HCT116 (cell line): ENCODE results near the gene TCL1B. TPM values are rescaled to one million over a fixed set of nuclear protein-coding genes. Genes with fewer than 3 reads are reported as not detected.

Experiments
- ATAC-seq: fragments of 200-7000 bp; cut with Tn5 transposase; 2 replicates; pipeline ENCODE4 v1.9.1; 2020; ENCODE audit warnings: mild to moderate bottlenecking, moderate library complexity
- BruUV-seq: library from RNA; stranded (reverse); fragments of 400-500 nt; replicated peaks from 2 replicates; lab custom pipeline; 2021; lab: Mats Ljungman, UMichigan
- CTCF ChIA-PET: fragments of 300-600 bp; sonication (Branson Sonifier 250); formaldehyde crosslinking; loops from one replicate; lab custom pipeline; 2021; ENCODE audit warnings: antibody characterized with exemption; lab: Charles Lee
- POLR2A ChIA-PET: fragments of 300-600, 350-600 bp; sonication (Branson Sonifier 250); formaldehyde crosslinking; loops from one replicate; lab custom pipeline; 2021; ENCODE audit warnings: antibody characterized with exemption; lab: Charles Lee
- RAD21 ChIA-PET, 2 experiments: fragments of 300-600 bp; sonication (Branson Sonifier 250); formaldehyde crosslinking; loops; one replicate each; lab custom pipeline; 2023; ENCODE audit warnings: low total read pairs in 2 of 2; ENCODE audit not compliant: uncharacterized antibody in 2 of 2, unreplicated experiment in 2 of 2, low non-redundant PET in 1 of 2; lab: Charles Lee
- DNase-seq: peaks from one replicate; pipeline ENCODE4 v3.0.0-alpha.2; 2010; ENCODE audit warnings: low read depth, low spot score
- H2AFZ ChIP-seq: fragments of 200-600 bp; shearing (Covaris generic), sonication (generic); 2 replicates; pipeline ENCODE4 v1.6.1; 2017; ENCODE audit warnings: low read depth, mixed run types, mixed read lengths, antibody characterized with exemption, low read length; ENCODE audit not compliant: poor library complexity, severe bottlenecking
- H3K27ac ChIP-seq: 2 replicates; pipeline ENCODE4 v1.5.1; 2012; ENCODE audit warnings: low read depth, low read length
- H3K27me3 ChIP-seq: fragments of 200-600 bp; sonication (generic); 2 replicates; pipeline ENCODE4 v1.6.1; 2016; ENCODE audit warnings: mixed run types, low read length, mixed read lengths; ENCODE audit not compliant: insufficient read depth
- H3K36me3 ChIP-seq, 2 experiments: fragments of 200-500 bp in 1 of 2; fragments of 200-600 bp in 1 of 2; sonication (Bioruptor generic) in 1 of 2; sonication (generic) in 1 of 2; 2 replicates each; pipeline versions ENCODE4 v1.5.1 to v1.6.1; 2014 to 2016; ENCODE audit warnings: low read length in 2 of 2, inconsistent platforms in 1 of 2, mixed read lengths in 1 of 2, mixed run types in 1 of 2; ENCODE audit not compliant: insufficient read depth in 2 of 2, control insufficient read depth in 1 of 2
- H3K4me1 ChIP-seq, 2 experiments: fragments of 200-600 bp in 1 of 2; sonication (generic) in 1 of 2; 2 replicates each; pipeline versions ENCODE4 v1.5.1 to v1.6.1; 2012 to 2017; ENCODE audit warnings: low read length in 2 of 2, inconsistent platforms in 1 of 2, mild to moderate bottlenecking in 1 of 2, mixed read lengths in 1 of 2, mixed run types in 1 of 2, moderate library complexity in 1 of 2; ENCODE audit not compliant: insufficient read depth in 2 of 2, control insufficient read depth in 1 of 2
- H3K4me2 ChIP-seq: fragments of 200-600 bp; sonication (generic); 2 replicates; pipeline ENCODE4 v1.6.1; 2017; ENCODE audit warnings: mixed run types, low read length, mixed read lengths
- H3K4me3 ChIP-seq, 2 experiments: fragments of 200-600 bp in 1 of 2; sonication (generic) in 1 of 2; replicated peaks in 1 of 2; 2 replicates each; pipeline ENCODE4 v1.5.1; 2011 to 2016; ENCODE audit warnings: low read length in 2 of 2, control low read depth in 1 of 2, low read depth in 1 of 2, mild to moderate bottlenecking in 1 of 2, mixed read lengths in 1 of 2, mixed run types in 1 of 2
- H3K79me2 ChIP-seq: fragments of 200-600 bp; sonication (generic); 2 replicates; pipeline ENCODE4 v1.6.1; 2017; ENCODE audit warnings: mild to moderate bottlenecking, mixed run types, low read length, moderate library complexity, mixed read lengths; ENCODE audit not compliant: insufficient read depth
- H3K9ac ChIP-seq: fragments of 200-600 bp; sonication (generic); 2 replicates; pipeline ENCODE4 v1.6.1; 2016; ENCODE audit warnings: low read length, mixed read lengths
- H3K9me2 ChIP-seq: fragments of 200-600 bp; sonication (generic), shearing (Covaris generic); 2 replicates; pipeline ENCODE4 v1.6.1; 2017; ENCODE audit warnings: mixed run types, mild to moderate bottlenecking, moderate library complexity; ENCODE audit not compliant: insufficient read depth
- H3K9me3 ChIP-seq, 2 experiments: fragments of 200-500 bp in 1 of 2; fragments of 200-600 bp in 1 of 2; sonication (Bioruptor generic) in 1 of 2; sonication (generic) in 1 of 2; 2 replicates each; pipeline ENCODE4 v1.6.1; 2014 to 2017; ENCODE audit warnings: low read length in 2 of 2, mixed read lengths in 2 of 2, inconsistent platforms in 1 of 2, low read depth in 1 of 2, mild to moderate bottlenecking in 1 of 2, mixed run types in 1 of 2, moderate library complexity in 1 of 2; ENCODE audit not compliant: control insufficient read depth in 1 of 2, insufficient read depth in 1 of 2
- H4K20me1 ChIP-seq: fragments of 200-600 bp; sonication (generic), shearing (Covaris generic); 2 replicates; pipeline ENCODE4 v1.6.1; 2017; ENCODE audit warnings: mixed run types, mild to moderate bottlenecking, moderate library complexity; ENCODE audit not compliant: insufficient read depth
- ATF3 ChIP-seq: IDR thresholded peaks from 2 replicates; pipeline ENCODE4 v1.6.1; 2012
- CBX3 ChIP-seq: IDR thresholded peaks from 2 replicates; pipeline ENCODE4 v1.6.1; 2012; ENCODE audit warnings: low read depth
- CEBPB ChIP-seq: IDR thresholded peaks from 2 replicates; pipeline ENCODE4 v1.6.1; 2012; ENCODE audit warnings: low read depth
- EGR1 ChIP-seq: IDR thresholded peaks from 2 replicates; pipeline ENCODE4 v1.6.1; 2012; ENCODE audit warnings: low read depth
- FOSL1 ChIP-seq: IDR thresholded peaks from 2 replicates; pipeline ENCODE4 v1.6.1; 2012; ENCODE audit warnings: low read depth
- JUND ChIP-seq: IDR thresholded peaks from 2 replicates; pipeline ENCODE4 v1.6.1; 2012
- POLR2A ChIP-seq: IDR thresholded peaks from 2 replicates; pipeline ENCODE4 v1.7.0; 2011; ENCODE audit warnings: borderline replicate concordance; ENCODE audit not compliant: insufficient read depth, insufficient read length; ENCODE audit errors: extremely low read depth
- SIN3A ChIP-seq: IDR thresholded peaks from 2 replicates; pipeline ENCODE4 v1.6.1; 2012; ENCODE audit warnings: low read depth
- SRF ChIP-seq: IDR thresholded peaks from 2 replicates; pipeline ENCODE4 v1.6.1; 2012; ENCODE audit warnings: low read depth
- TCF7L2 ChIP-seq: IDR thresholded peaks from 2 replicates; pipeline ENCODE4 v1.7.0; 2011; ENCODE audit warnings: borderline replicate concordance, inconsistent platforms; ENCODE audit not compliant: insufficient read depth, insufficient read length; ENCODE audit errors: extremely low read depth
- YY1 ChIP-seq: IDR thresholded peaks from 2 replicates; pipeline ENCODE4 v1.6.1; 2011; ENCODE audit warnings: low read length, low read depth, moderate library complexity, mild to moderate bottlenecking; ENCODE audit not compliant: insufficient replicate concordance; ENCODE audit errors: extremely low read depth
- ZFX ChIP-seq: fragments of 450-650 bp; IDR thresholded peaks from 2 replicates; pipeline ENCODE4 v1.6.1; 2017
- ZNF274 ChIP-seq: fragments of 200-500 bp; sonication (Bioruptor generic); IDR thresholded peaks from 2 replicates; pipeline ENCODE4 v1.6.1; 2014; ENCODE audit warnings: mild to moderate bottlenecking, low read depth, low read length, inconsistent platforms
- intact Hi-C: fragments of 100-400 bp; cut with micrococcal nuclease; formaldehyde crosslinking; loops from 2 replicates; pipeline ENCODE4 v1.10.0; 2022
- total RNA-seq: library from RNA; stranded (reverse); gene quantifications from one replicate; pipeline ENCODE4 v1.2.1, GENCODE V29; 2021; ENCODE audit not compliant: unreplicated experiment
- TF ChIP-seq, protein P1 (sequence below), 3 experiments: fragments of 200-600 bp in 1 of 3; sonication (generic) in 1 of 3; IDR thresholded peaks in 2 of 3; conservative IDR thresholded peaks in 1 of 3; 2 replicates each; pipeline ENCODE4 v1.5.1; 2012 to 2017; ENCODE audit warnings: low read depth in 2 of 3, low read length in 2 of 3, antibody characterized with exemption in 1 of 3, borderline replicate concordance in 1 of 3, control low read depth in 1 of 3, mild to moderate bottlenecking in 1 of 3, mixed read lengths in 1 of 3, mixed run types in 1 of 3, moderate library complexity in 1 of 3; ENCODE audit not compliant: insufficient read depth in 1 of 3
- TF ChIP-seq, protein P2 (sequence below): IDR thresholded peaks from 2 replicates; pipeline ENCODE4 v1.6.1; 2012

The TCL1B gene
- total RNA-seq, 1 experiment from 2014 or later: not detected

- Histone ChIP-seq H3K9ac (no peak overlapping the region), H3K27ac (no peak overlapping the region), H2AFZ (no peak overlapping the region), H3K79me2 (no peaks in the 10 kb centered on the region), H3K4me2 (no peak overlapping the region), H3K4me3 (no peak overlapping the region), H3K9me2 (no peaks in the 10 kb centered on the region), H3K9me3 (no peaks in the 10 kb centered on the region), H4K20me1 (no peaks in the 10 kb centered on the region), H3K4me1 (no peaks in the 10 kb centered on the region), H3K36me3 (no peaks in the 10 kb centered on the region), H3K27me3 (peaks cover 43% of the 10 kb centered on the region)
- ATAC-seq (no peak), DNase-seq (no peak)
- CTCF ChIA-PET: no interaction called here
- intact Hi-C loops: no loop called here
- no TSS peak for BruUV-seq
- POLR2A ChIA-PET: no interaction called here
- RAD21 ChIA-PET: no interaction called here
- TF ChIP-seq ZFX: no peak
- TF ChIP-seq POLR2A: no peak
- TF ChIP-seq CEBPB: no peak
- no peak for TF ChIP-seq EGR1
- TF ChIP-seq SIN3A: no peak
- no peak for TF ChIP-seq TCF7L2
- TF ChIP-seq FOSL1: no peak
- TF ChIP-seq, protein P1, sequence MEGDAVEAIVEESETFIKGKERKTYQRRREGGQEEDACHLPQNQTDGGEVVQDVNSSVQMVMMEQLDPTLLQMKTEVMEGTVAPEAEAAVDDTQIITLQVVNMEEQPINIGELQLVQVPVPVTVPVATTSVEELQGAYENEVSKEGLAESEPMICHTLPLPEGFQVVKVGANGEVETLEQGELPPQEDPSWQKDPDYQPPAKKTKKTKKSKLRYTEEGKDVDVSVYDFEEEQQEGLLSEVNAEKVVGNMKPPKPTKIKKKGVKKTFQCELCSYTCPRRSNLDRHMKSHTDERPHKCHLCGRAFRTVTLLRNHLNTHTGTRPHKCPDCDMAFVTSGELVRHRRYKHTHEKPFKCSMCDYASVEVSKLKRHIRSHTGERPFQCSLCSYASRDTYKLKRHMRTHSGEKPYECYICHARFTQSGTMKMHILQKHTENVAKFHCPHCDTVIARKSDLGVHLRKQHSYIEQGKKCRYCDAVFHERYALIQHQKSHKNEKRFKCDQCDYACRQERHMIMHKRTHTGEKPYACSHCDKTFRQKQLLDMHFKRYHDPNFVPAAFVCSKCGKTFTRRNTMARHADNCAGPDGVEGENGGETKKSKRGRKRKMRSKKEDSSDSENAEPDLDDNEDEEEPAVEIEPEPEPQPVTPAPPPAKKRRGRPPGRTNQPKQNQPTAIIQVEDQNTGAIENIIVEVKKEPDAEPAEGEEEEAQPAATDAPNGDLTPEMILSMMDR (IDR thresholded peaks at IDR 0.05 in 2 of 3, conservative IDR thresholded peaks at IDR 0.05 in 1 of 3; ENCODE audit: borderline replicate concordance in 1 of 3, insufficient read depth in 1 of 3, low read depth in 2 of 3, low read length in 2 of 3): no peak
- no peak for TF ChIP-seq YY1
- TF ChIP-seq ATF3: no peak
- TF ChIP-seq CBX3: no peak
- TF ChIP-seq SRF: no peak
- TF ChIP-seq, protein P2, sequence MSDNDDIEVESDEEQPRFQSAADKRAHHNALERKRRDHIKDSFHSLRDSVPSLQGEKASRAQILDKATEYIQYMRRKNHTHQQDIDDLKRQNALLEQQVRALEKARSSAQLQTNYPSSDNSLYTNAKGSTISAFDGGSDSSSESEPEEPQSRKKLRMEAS: no peak
- no peak for TF ChIP-seq ZNF274
- TF ChIP-seq JUND: no peak
These were observed 41.2 kb upstream of the TCL1B start for GRCh38 chr14:95644981-95645380.
